Prostate gland (tissue), 2 donors: Measurements from ENCODE around the gene TMED6.

Experiments used
- POLR2A ChIP-seq: fragments of 450-650 bp; IDR thresholded peaks from one replicate; pipeline ENCODE4 v1.6.1; 2016; ENCODE audit warnings: antibody characterized with exemption, mild to moderate bottlenecking
- TF ChIP-seq, protein P1 (sequence below), 4 experiments: fragments of 200-600 bp in 2 of 4; fragments of 450-650 bp in 2 of 4; sonication (generic) in 2 of 4; IDR thresholded peaks; 1 replicate in 3 of 4; 2 replicates in 1 of 4; pipeline ENCODE4 v1.5.1; 2016 to 2019; ENCODE audit warnings: antibody characterized with exemption in 4 of 4, mild to moderate bottlenecking in 2 of 4, moderate library complexity in 2 of 4

DNA sequence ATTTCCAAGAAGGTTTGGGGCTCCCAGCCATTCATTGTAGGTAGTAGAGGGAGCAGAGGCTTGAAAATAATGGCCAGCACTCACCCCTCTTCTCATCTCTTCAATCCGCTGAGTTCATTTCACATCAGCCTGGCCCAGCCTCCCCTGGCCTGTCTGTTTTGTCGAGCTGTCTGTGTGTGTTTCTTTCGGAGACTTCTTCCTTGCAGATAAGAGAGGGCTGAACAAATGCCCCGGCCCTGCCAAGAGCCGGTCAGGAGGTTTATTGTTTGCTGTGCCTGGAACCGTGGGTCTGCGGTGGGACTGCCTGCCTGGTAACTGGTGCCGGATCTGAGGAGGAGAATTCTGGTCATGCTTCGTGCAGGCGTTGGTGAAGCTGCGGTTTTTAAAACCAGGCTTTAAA lies 37.1 kb downstream of the TMED6 start:
- TF ChIP-seq POLR2A: no peak
- TF ChIP-seq, protein P1, sequence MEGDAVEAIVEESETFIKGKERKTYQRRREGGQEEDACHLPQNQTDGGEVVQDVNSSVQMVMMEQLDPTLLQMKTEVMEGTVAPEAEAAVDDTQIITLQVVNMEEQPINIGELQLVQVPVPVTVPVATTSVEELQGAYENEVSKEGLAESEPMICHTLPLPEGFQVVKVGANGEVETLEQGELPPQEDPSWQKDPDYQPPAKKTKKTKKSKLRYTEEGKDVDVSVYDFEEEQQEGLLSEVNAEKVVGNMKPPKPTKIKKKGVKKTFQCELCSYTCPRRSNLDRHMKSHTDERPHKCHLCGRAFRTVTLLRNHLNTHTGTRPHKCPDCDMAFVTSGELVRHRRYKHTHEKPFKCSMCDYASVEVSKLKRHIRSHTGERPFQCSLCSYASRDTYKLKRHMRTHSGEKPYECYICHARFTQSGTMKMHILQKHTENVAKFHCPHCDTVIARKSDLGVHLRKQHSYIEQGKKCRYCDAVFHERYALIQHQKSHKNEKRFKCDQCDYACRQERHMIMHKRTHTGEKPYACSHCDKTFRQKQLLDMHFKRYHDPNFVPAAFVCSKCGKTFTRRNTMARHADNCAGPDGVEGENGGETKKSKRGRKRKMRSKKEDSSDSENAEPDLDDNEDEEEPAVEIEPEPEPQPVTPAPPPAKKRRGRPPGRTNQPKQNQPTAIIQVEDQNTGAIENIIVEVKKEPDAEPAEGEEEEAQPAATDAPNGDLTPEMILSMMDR (IDR thresholded peaks at IDR 0.05): no peak
